Activated naive CD8-positive, alpha-beta T cell treated with anti-CD3 and anti-CD28 coated beads, Interleukin-2, amount 50 U/mL, for 24 hours (primary cell): ENCODE results near the gene ZNRF2.
A peak's percentile ranks its signal among the peaks of the same experiment; 100 is the strongest.

Experiments used
- ATAC-seq: fragments of 150-1000 bp; cut with Tn5 transposase; one replicate; pipeline ENCODE4 v1.10.0; 2021
- DNase-seq: peaks from one replicate; pipeline ENCODE4 v3.0.0; 2021
- H3K27ac Mint-ChIP-seq: one replicate; pipeline ENCODE4 v1.8.0; 2021; ENCODE audit warnings: mild to moderate bottlenecking, mixed read lengths
- H3K27me3 Mint-ChIP-seq: one replicate; pipeline ENCODE4 v1.8.0; 2021; ENCODE audit warnings: mixed read lengths
- H3K36me3 Mint-ChIP-seq: one replicate; pipeline ENCODE4 v1.8.0; 2021; ENCODE audit warnings: low read depth, mixed read lengths
- H3K4me1 Mint-ChIP-seq: one replicate; pipeline ENCODE4 v1.8.0; 2021; ENCODE audit warnings: mixed read lengths
- H3K4me3 Mint-ChIP-seq: one replicate; pipeline ENCODE4 v1.8.0; 2021; ENCODE audit warnings: mild to moderate bottlenecking, moderate library complexity, mixed read lengths
- H3K9me3 Mint-ChIP-seq: one replicate; pipeline ENCODE4 v1.8.0; 2021; ENCODE audit warnings: mixed read lengths

Gene ZNRF2

GRCh38 chr7:30312178-30312577 is 27.8 kb downstream of the ZNRF2 start:
- DNase-seq (no peak), ATAC-seq (no peak)
- Mint-ChIP-seq H3K9me3 (no peaks in the 10 kb centered on the region), H3K27ac (no peak overlapping the region), H3K36me3 (peaks cover 4% of the 10 kb centered on the region), H3K4me3 (no peak overlapping the region), H3K4me1 (peaks cover 50% of the 10 kb centered on the region), H3K27me3 (no peaks in the 10 kb centered on the region)

- H3K9me3 Mint-ChIP-seq: no peaks in the 10 kb centered on the region
- no peaks in the 10 kb centered on the region for H3K27me3 Mint-ChIP-seq
- H3K36me3 Mint-ChIP-seq: peaks cover under 1% of the 10 kb centered on the region
- H3K27ac Mint-ChIP-seq: no peak overlapping the region
- ATAC-seq (no peak), DNase-seq (no peak)
- no peak overlapping the region for H3K4me3 Mint-ChIP-seq
- peaks cover 48% of the 10 kb centered on the region for H3K4me1 Mint-ChIP-seq
These were observed 29.0 kb downstream of the ZNRF2 start for GRCh38 chr7:30313348-30313747.

GRCh38 chr7:30313793-30314192 is 29.4 kb downstream of the ZNRF2 start:
- no peaks in the 10 kb centered on the region for H3K27me3 Mint-ChIP-seq
- no peaks in the 10 kb centered on the region for H3K9me3 Mint-ChIP-seq
- H3K4me1 Mint-ChIP-seq: peaks cover 50% of the 10 kb centered on the region
- no peaks in the 10 kb centered on the region for H3K36me3 Mint-ChIP-seq
- H3K27ac Mint-ChIP-seq: no peak overlapping the region
- DNase-seq (no peak), ATAC-seq (no peak)
- no peak overlapping the region for H3K4me3 Mint-ChIP-seq

- H3K4me3 Mint-ChIP-seq: no peak overlapping the region
- H3K9me3 Mint-ChIP-seq: no peaks in the 10 kb centered on the region
- H3K27ac Mint-ChIP-seq: no peak overlapping the region
- no peaks in the 10 kb centered on the region for H3K27me3 Mint-ChIP-seq
- no peak for DNase-seq
- no peak for ATAC-seq
- peaks cover 48% of the 10 kb centered on the region for H3K4me1 Mint-ChIP-seq
- H3K36me3 Mint-ChIP-seq: no peaks in the 10 kb centered on the region
These were observed 31.2 kb downstream of the ZNRF2 start for GRCh38 chr7:30315589-30315988.

- Mint-ChIP-seq H3K27ac (no peak overlapping the region), H3K4me1 (peaks cover 69% of the 10 kb centered on the region)
These were observed 36.0 kb downstream of the ZNRF2 start for GRCh38 chr7:30320392-30320791.

GRCh38 chr7:30321089-30321881 is 36.9 kb downstream of the ZNRF2 start:
- DNase-seq: no peak
- H3K4me3 Mint-ChIP-seq: peak overlapping the region; percentile 78
- H3K27me3 Mint-ChIP-seq: no peaks in the 10 kb centered on the region
- H3K27ac Mint-ChIP-seq: peak overlapping the region; percentile 93
- peaks cover 9% of the 10 kb centered on the region for H3K36me3 Mint-ChIP-seq
- H3K9me3 Mint-ChIP-seq: no peaks in the 10 kb centered on the region
- no peak for ATAC-seq
- H3K4me1 Mint-ChIP-seq: peaks cover 70% of the 10 kb centered on the region

More at GRCh38 chr7:30320392-30320791, 36.0 kb downstream of the ZNRF2 start:
- Mint-ChIP-seq H3K9me3 (no peaks in the 10 kb centered on the region), H3K4me3 (no peak overlapping the region), H3K27me3 (no peaks in the 10 kb centered on the region), H3K36me3 (peaks cover 5% of the 10 kb centered on the region)
- ATAC-seq (no peak), DNase-seq (no peak)

GRCh38 chr7:30321882-30322192 is 37.4 kb downstream of the ZNRF2 start:
- DNase-seq: no peak
- ATAC-seq: no peak
- Mint-ChIP-seq H3K4me3 (peak overlapping the region; percentile 78), H3K27ac (peak overlapping the region; percentile 93), H3K4me1 (peaks cover 71% of the 10 kb centered on the region), H3K27me3 (no peaks in the 10 kb centered on the region), H3K36me3 (peaks cover 10% of the 10 kb centered on the region), H3K9me3 (no peaks in the 10 kb centered on the region)

GRCh38 chr7:30322271-30323005 is 38.0 kb downstream of the ZNRF2 start:
- Mint-ChIP-seq H3K9me3 (no peaks in the 10 kb centered on the region), H3K27me3 (no peaks in the 10 kb centered on the region), H3K36me3 (peaks cover 10% of the 10 kb centered on the region), H3K27ac (peak overlapping the region; percentile 93), H3K4me3 (peak overlapping the region; percentile 78), H3K4me1 (peaks cover 70% of the 10 kb centered on the region)
- DNase-seq: no peak
- peak; percentile 70 for ATAC-seq

- no peaks in the 10 kb centered on the region for H3K27me3 Mint-ChIP-seq
These were observed 38.6 kb downstream of the ZNRF2 start for GRCh38 chr7:30323006-30323355.

GRCh38 chr7:30327813-30328212 is 43.4 kb downstream of the ZNRF2 start:
- Mint-ChIP-seq H3K27ac (no peak overlapping the region), H3K27me3 (no peaks in the 10 kb centered on the region), H3K9me3 (peaks cover 13% of the 10 kb centered on the region), H3K4me3 (no peak overlapping the region), H3K36me3 (peaks cover 16% of the 10 kb centered on the region), H3K4me1 (peaks cover 69% of the 10 kb centered on the region)
- DNase-seq: no peak
- no peak for ATAC-seq

More at GRCh38 chr7:30323006-30323355, 38.6 kb downstream of the ZNRF2 start:
- H3K4me3 Mint-ChIP-seq: peak overlapping the region; percentile 78
- H3K9me3 Mint-ChIP-seq: no peaks in the 10 kb centered on the region
- peaks cover 10% of the 10 kb centered on the region for H3K36me3 Mint-ChIP-seq
- peak; percentile 78 for ATAC-seq
- peaks cover 67% of the 10 kb centered on the region for H3K4me1 Mint-ChIP-seq
- no peak for DNase-seq
- peak overlapping the region; percentile 93 for H3K27ac Mint-ChIP-seq

- H3K9me3 Mint-ChIP-seq: peaks cover 13% of the 10 kb centered on the region
- no peak overlapping the region for H3K4me3 Mint-ChIP-seq
- no peaks in the 10 kb centered on the region for H3K27me3 Mint-ChIP-seq
- H3K36me3 Mint-ChIP-seq: peaks cover 16% of the 10 kb centered on the region
- no peak for ATAC-seq
- peaks cover 63% of the 10 kb centered on the region for H3K4me1 Mint-ChIP-seq
- no peak overlapping the region for H3K27ac Mint-ChIP-seq
- DNase-seq: no peak
These were observed 44.0 kb downstream of the ZNRF2 start for GRCh38 chr7:30328381-30328780.

- Mint-ChIP-seq H3K36me3 (peaks cover 12% of the 10 kb centered on the region), H3K27me3 (no peaks in the 10 kb centered on the region), H3K4me1 (peaks cover 66% of the 10 kb centered on the region), H3K9me3 (peaks cover 13% of the 10 kb centered on the region), H3K27ac (no peak overlapping the region), H3K4me3 (no peak overlapping the region)
- ATAC-seq (no peak), DNase-seq (no peak)
These were observed 45.3 kb downstream of the ZNRF2 start for GRCh38 chr7:30329716-30330115.

GRCh38 chr7:30330134-30331111 is 46.0 kb downstream of the ZNRF2 start:
- Mint-ChIP-seq H3K27ac (peak overlapping the region; percentile 65), H3K36me3 (peaks cover 11% of the 10 kb centered on the region), H3K4me1 (peaks cover 61% of the 10 kb centered on the region), H3K27me3 (no peaks in the 10 kb centered on the region), H3K4me3 (peak overlapping the region; percentile 70), H3K9me3 (peaks cover 13% of the 10 kb centered on the region)
- DNase-seq (no peak), ATAC-seq (peak; percentile 90)

- Mint-ChIP-seq H3K36me3 (peaks cover 7% of the 10 kb centered on the region), H3K9me3 (peaks cover 13% of the 10 kb centered on the region), H3K4me1 (peaks cover 65% of the 10 kb centered on the region), H3K27ac (peak overlapping the region; percentile 5), H3K27me3 (no peaks in the 10 kb centered on the region), H3K4me3 (no peak overlapping the region)
- peak; percentile 61 for ATAC-seq
- no peak for DNase-seq
These were observed 46.9 kb downstream of the ZNRF2 start for GRCh38 chr7:30331338-30331737.
